Cerebellar cortex (tissue), 1 donor: ENCODE results near the gene POLR3GL.
"Not testable (repeated sequence)": the region's sequence is repeated elsewhere in the genome, so short reads cannot be mapped to it uniquely, and the experiment has no call there.

ENCODE experiments used
- DNase-seq: peaks from one replicate; pipeline ENCODE4 v3.0.0-alpha.2; 2015; ENCODE audit warnings: low spot score

POLR3GL gene, protein sequence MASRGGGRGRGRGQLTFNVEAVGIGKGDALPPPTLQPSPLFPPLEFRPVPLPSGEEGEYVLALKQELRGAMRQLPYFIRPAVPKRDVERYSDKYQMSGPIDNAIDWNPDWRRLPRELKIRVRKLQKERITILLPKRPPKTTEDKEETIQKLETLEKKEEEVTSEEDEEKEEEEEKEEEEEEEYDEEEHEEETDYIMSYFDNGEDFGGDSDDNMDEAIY

DNA sequence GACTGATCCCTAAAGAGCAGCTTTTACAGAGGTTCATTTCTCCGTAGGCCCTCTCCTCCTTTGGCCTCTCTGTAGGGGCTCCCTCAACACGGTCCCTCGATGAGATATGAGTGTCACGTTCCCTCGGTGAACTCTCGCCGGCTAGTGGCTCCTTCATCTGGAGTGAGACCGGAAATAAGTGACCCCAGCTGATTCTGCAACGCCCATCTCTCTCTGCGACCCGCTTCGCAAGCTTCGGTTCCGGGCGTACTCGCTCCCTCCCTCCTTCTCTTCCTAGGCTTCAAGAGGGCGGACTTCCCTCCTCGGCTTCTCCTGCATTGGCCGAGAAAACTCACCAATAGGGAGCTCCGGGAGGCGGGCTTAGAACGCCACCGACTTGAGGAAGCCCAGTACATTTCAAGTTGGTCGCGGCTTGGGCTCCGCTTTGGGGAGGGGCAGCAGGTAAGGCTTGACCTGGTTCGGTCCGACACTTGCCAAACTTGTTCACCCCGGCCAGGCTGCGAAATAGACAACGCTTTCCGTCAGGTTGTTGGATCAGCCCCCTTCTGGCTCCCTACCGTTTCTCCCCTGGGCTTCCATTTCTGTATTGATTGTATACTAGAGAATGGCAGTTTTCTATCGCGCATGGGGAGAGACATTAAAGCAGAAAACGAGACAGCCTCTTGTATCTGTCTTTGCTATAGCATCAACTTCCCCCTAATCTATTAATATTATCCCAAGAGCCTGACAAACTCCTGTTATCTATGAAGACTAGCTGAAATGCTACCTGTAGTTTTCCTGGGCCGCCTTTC lies at the start of gene POLR3GL, which contains the start of gene ANKRD34A:
Gene POLR3GL, plus strand, starts transcription at position 363 of the 791 bp plus-strand sequence. CDS start 10,176 bp downstream, outside the sequence.
Gene ANKRD34A, minus strand, starts transcription at position 248 of the 791 bp plus-strand sequence. CDS start 2,816 bp downstream, outside the sequence.
- peak; percentile 99 for DNase-seq

DNA sequence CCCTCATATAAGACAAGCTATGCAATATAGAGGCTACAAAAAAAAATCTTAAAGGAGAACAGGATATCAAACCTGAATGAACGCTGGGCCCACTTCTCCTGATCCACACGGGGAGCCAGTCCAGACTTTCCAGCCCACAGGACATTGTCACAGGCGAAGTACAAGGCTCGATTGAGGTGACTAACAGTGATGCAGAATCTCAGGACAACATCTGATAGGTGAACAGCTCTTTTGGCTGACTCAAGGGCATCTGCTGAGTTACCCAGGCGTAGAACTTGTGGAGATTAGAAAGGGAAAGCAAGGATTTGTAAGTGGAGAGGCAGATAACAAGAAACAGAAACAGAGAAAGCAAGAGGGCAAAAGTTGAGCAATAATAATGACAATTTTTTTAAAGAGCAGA lies 47.7 kb upstream of the POLR3GL start:
- DNase-seq: no peak

DNA sequence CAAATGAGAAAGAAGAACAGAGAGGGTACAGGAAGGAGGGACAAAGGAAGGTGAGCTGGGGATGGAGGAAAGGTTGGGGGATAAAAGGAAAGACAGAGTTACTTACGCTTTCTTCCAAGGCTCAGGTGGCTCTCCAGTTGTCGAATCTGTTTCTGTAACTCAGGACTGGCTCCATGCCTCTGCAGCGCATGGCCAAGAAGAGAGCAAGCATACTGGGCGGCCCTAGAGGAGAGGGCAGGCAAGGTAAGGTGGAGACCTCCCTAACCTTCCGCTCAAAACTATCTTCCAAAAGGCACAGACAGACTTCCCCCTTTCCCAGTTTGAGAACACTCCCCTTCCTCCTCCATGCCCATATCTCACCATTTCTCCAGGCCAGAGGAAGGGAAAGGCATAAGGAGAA lies 46.9 kb upstream of the POLR3GL start:
- DNase-seq: peak; percentile 20

DNA sequence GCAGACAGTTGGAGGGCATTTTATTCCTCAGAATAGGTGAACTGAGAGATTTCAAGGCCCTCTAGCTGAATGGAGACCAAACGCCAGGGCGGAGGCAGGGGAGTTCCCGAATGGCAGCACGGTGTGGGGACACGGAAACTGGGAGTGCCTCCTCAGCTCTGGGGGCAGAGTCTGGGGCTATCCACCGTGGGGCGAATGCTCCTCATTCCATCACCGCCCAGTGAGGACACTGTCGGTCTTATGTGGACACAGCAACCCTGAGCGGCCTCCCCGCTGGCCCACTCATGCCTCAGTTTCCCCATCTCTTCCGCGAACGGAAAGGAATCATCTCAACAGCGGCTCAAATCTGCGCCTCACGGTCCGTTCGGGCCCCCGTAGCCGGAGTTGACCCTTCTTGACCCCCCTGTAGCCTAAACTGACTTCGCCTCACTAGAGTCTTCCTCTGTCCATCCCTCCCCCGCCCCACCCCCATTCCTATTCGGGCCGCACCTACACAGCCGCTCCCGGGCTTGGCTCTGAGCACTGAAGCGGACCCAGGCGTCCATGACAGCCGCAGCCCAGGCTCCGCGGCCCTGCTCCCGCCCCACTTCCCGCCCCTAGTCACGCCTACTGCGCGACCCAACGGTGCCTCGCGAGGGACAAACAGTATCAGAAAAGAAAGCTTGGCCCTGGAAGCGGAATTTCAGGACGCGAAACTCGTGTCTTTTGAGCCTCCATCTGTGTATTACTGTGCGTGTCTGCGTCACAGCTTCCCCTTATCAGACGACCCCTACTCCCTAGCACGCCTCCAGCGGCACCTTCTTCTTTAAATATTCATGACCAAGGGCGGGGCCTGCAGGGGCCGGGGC lies 46.1 kb upstream of the POLR3GL start, which contains the start of gene PEX11B:
Gene PEX11B, minus strand, starts transcription at position 574 of the 848 bp plus-strand sequence. Its CDS starts 29 bp downstream, at position 545.
- DNase-seq: peak; percentile 91

DNA sequence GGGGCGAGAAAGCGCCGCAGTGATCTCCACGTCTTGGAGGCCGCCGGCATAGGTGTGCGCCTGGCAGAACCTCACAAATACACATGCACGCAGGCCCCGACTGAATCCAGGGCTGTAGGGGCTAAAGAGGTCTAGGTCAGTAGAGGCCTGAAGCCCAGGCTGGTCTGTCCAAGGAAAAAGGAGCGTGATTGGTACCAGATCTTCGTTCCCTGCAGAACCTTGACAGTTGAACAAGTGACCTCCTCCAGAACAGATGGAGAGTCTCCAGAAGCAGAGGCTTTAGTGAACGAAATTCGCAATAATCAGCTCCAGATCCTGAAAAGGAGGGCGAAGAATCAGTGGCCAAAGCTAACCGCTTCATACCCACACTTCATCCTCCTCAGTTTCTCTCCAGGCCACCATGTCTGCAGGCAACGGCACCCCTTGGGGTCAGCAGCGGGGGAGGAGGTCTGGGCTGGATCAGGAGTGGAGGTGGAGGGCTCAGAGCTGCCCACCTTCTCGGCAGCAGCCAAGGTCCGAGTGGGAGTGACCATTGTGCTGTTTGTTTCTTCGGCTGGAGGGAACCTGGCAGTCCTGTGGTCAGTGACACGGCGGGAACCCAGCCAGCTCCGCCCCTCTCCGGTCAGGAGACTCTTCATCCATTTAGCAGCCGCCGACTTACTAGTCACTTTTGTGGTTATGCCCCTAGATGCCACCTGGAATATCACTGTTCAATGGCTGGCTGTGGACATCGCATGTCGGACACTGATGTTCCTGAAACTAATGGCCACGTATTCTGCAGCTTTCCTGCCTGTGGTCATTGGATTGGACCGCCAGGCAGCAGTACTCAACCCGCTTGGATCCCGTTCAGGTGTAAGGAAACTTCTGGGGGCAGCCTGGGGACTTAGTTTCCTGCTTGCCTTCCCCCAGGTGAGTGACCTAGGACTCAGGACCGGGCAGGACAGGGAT lies 45.2 kb upstream of the POLR3GL start:
- peak; percentile 76 for DNase-seq

DNA sequence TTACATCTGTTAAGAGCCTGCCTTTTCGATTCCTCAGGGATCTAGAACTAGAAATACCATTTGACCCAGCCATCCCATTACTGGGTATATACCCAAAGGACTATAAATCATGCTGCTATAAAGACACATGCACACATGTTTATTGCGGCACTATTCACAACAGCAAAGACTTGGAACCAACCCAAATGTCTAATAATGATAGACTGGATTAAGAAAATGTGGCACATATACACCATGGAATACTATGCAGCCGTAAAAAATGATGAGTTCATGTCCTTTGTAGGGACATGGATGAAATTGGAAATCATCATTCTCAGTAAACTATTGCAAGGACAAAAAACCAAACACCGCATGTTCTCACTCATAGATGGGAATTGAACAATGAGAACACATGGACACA lies 44.2 kb upstream of the POLR3GL start:
- DNase-seq: not testable (repeated sequence)

DNA sequence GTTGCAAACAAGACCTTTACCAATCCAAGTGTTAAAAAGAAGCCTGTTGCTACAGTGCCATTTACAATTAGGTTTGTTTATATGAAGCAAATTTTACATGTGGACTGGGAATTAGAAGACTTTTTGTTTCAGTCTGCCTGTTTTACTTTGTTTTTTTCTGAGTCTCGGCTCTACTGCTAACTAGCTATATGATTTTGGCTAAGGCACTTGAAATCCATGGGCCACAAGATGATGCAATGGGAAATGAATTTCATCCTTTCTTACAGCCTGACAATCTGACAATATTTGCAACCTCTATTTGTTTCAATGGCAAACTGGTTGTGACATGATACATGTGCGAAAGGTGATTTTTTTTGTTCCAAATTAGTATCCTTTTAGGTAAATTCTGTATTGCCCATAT lies 42.2 kb upstream of the POLR3GL start:
- DNase-seq: no peak

DNA sequence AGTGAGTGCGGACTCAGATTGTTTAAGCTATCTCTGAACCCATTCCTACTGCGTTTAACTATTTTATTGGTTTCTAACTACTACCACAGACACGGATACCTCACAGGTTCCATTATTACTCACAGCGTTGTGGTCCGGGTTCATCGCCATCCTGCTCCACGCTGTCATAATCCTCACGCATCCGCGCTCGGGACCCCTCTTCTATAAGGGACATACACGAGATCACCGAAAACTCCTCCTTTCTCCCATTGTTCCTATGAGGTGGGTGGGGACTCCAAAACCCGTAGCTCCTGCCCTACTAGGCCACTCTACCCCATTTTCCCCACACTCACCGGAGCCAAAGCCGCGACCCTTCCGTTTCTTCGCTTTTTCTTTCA lies 37.8 kb upstream of the POLR3GL start:
- DNase-seq: no peak

DNA sequence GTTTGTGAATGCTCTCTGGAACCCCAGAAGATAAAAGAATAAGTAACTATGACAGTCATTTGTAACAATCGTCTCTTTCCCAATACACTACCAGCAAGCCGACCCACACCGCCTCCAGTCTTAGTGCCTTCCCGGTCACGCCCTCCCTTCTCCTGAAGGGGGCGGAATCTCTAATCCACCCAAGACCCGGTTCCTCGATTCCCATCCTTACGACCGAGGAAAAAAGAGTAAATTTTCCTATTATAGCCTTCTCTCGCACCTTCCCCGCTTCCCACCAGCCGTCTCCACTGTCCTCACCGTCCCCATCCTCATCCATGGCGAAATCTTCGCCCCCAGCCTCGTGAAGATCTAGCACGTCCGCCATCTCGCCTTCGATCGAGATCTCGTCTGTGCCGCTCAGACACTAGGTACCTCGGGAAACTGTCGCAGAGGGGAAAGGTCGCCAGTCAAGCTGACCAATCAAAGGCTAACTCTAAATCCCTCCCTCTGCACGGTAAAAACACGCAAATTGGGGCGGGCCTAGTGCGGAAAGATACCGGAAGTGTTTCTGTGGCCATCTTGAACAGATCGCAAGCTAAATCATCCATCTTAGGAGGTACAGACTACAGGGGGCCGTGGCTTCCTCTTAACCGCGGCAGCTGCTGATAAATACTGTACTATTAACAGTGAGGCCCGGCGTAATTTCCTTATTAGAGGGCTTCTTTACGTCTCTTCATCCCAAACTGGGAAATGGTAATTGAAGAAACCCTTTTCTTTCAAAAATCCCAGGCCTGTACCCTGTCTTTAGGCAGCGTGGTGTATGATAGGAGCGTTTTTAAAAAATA lies 37.2 kb upstream of the POLR3GL start, which contains the start of gene RBM8A:
Gene RBM8A, minus strand, starts transcription at position 422 of the 824 bp plus-strand sequence. Its CDS starts 58 bp downstream, at position 364.
- DNase-seq: peak; percentile 99

DNA sequence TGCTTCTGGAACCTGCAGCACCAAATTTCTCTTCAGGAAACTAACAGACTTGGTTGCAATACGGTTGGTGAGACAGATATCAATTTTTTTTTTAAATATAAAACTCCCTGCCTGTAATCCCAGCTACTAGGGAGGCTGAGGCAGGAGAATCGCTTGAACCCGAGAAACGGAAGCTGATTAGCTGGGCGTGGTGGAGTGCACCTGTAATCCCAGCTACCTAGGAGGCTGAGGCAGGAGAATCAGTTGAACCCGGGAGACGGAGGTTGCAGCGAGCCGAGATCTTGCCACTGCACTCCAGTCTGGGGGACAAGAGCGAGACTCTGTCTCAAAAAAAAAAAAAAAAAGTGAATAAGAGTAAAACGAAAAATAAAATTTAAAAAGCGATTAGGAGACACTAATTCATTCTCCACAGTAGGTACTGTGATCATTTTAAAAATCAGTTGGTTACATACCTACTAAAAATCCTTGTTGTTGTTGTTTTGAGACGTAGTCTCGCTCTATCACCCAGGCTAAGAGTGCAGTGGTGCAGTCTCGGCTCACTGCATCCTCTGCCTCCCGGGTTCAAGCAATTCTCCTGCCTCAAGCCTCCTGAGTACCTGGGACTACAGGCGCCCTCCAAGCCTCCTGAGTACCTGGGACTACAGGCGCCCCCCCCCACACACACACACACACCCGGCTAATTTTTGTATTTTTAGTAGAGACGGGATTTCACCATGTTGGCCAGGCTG lies 36.4 kb upstream of the POLR3GL start:
- no peak for DNase-seq

DNA sequence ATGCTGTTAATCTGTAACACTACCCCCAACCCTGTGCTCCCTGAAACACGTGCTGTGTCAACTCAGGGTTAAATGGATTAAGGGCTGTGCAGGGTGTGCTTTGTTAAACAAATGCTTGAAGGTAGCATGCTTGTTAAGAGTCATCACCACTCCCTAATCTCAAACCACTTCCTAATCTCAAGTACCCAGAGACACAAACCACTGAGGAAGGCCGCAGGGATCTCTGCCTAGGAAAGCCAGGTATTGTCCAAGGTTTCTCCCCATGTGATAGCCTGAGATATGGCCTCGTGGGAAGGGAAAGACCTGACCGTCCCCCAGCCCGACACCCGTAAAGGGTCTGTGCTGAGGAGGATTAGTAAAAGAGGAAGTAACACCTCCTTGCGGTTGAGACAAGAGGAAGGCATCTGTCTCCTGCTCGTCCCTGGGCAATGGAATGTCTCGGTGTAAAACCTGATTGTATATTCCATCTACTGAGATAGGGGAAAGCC lies 31.9 kb upstream of the POLR3GL start:
- DNase-seq: not testable (repeated sequence)

DNA sequence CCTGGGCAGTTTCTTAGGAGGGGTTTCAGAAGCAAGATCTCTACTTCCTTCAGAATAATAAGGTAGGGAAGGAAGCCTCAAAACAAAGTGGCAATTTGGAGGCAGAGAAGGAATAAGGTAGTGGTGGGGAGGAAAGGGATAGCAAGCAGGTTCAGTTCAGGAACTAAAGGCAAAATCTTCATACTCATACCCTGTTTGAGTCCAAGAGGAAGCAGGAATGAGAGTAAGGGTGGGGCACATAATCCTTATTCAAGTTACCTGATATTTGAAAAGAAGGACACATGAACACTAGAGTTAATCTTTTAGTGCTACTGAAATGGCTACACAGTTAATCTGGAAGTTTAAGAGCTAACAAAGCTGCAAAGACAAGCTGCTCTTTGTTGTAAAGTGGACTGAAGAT lies 28.8 kb upstream of the POLR3GL start:
- no peak for DNase-seq

DNA sequence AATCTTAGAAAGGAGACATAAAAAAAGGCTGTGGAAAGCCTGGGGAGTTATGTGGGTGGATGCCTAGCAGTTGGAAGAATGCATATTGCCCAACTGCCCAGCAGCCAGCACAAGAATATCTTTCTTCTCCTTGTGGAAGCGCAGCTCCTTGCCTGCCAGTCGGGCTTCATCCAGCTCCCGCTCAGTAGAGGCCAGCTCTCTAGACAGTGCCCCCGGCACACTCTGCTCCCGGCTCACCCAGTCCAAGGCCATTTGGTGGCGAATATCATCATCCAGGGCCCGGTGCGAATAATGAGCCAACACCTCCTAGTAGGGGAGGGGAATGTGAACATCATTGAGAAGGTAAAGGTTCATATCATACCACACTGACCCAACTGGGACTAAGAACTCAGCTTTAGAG lies 28.2 kb upstream of the POLR3GL start:
- DNase-seq: no peak

DNA sequence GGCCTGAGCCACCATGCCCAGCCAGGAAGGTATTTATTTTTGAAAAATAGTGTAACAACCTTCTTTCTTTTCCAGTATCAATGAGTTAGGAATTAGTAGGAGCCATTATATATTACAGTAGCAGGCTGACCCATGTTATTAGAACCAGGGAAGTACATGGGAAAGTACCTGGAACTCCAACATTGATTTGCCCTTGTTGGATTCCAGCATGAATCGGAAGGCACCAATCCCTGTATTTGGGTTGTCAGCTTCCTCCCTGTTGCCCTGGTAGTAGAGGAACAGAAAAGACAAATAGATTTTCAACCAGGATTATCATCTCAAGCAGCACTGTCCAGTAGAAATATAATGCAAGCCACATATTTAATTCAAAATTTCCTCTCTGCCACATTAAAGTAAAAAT lies 27.1 kb upstream of the POLR3GL start:
- DNase-seq: no peak

DNA sequence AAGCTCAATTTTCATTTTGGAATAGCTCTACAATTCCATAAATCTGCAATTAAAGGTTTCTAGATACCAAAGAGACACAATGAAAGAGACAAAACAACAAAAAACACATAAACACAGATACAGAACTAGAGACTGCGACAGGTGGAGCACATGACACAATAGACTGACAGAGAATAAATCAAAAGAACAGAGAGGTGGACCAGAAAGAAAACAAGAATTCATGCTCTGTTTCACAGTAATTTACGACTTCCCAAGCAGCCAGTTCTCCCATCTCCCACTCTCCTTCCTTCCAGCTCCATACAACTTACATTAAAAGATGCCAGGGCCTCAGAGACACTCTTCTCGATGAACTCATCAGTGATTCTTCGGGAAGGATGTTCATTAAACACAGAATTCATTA lies 22.1 kb upstream of the POLR3GL start:
- DNase-seq: no peak

DNA sequence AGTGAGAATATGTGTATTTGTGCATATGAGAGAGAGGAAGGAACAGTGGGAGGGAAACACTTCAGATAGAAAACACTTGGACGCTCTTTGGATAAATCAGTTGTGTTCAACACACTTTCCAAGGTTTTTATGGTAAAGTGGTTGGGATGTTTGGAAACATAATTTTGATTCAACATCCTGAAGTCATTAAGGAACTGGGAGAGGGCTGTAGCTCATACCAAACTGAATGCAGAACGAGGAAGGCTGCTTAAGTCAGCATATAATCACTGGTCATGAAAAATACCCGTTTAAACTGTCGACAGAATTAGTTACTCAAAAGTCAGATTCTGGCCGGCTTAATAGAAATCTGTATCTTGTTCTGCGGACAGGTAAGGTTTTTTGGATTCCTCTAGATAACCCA lies 21.6 kb upstream of the POLR3GL start:
- DNase-seq: no peak

DNA sequence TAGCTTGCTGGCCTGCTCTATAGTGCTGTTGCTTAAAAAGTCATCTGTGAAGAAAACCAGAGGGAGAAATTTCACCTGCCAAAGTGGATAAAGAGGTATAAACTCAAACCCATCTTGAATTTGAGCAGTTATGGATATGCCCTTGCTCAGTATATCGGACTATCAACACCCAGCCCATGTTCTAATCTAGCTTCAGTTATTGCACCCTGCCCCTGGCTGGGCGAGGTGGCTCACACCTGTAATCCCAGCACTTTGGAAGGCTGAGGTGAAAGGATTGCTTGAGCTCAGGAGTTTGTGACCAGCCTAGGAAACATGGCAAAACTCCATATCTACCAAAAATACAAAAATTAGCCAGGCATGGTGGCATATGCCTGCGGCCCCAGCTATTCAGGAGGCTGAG lies 20.0 kb upstream of the POLR3GL start:
- DNase-seq: no peak

DNA sequence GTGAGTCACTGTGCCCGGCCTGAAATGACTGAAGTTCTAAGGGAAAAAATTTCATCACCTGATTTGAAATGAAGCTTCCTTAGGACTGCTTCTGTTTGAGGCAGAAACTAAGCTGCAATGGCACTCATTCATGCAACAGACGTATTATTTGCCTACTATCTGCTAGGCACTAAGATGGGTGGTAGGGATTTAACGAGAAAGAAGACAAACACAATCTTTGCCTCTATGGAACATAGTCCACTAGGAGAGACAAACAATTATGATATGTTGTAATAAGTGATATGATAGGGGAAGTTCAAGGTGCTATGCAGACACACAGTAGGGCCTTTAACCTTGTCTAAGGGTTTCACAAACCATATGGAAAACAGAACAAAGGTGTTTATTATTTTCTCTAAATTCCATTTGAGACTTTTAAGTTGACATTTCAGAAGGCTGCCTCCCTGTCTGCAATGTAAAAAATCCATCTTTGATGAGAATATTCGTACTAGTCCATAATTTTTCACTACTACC lies 18.0 kb upstream of the POLR3GL start:
- DNase-seq: no peak

DNA sequence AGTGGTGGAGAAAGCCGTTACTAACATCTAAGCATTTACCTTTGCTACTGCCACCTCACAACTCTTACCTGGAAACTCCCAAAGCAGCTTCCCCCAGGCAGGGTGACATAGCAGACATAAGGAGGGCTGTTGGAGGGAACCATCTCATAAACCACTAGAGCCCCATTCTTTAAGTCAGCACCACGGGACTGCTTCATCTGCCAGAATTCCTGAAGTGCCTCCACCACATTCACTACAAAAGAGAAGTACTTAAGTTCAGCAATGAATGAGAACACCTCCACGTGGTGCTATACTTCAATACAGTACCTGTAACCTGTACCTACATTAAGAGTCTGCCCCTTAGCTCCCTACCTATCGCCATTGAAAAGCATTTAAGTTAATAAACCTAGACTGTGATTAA lies 16.9 kb upstream of the POLR3GL start:
- no peak for DNase-seq
